GM21515 (cell line): ENCODE results near the gene SNX13.

Experiments used
- ATAC-seq: cut with Tn5 transposase; IDR thresholded peaks from one replicate; pipeline ENCODE4 v1.9.1; 2021; ENCODE audit not compliant: unreplicated experiment

SNX13 gene

GRCh38 chr7:17940302-17940883 lies at the start of gene SNX13:
Gene SNX13 (minus strand): TSS chr7:17940494. CDS start chr7:17940295, 199 bp downstream.
- peak; percentile 95 for ATAC-seq

- no peak for ATAC-seq
Observed at GRCh38 chr7:17989546-17989945, 49.3 kb upstream of the SNX13 start.

- ATAC-seq, result no peak
Observed at GRCh38 chr7:17988858-17989257, 48.6 kb upstream of the SNX13 start.

GRCh38 chr7:17988141-17988540 lies 47.8 kb upstream of the SNX13 start:
- no peak for ATAC-seq

DNA sequence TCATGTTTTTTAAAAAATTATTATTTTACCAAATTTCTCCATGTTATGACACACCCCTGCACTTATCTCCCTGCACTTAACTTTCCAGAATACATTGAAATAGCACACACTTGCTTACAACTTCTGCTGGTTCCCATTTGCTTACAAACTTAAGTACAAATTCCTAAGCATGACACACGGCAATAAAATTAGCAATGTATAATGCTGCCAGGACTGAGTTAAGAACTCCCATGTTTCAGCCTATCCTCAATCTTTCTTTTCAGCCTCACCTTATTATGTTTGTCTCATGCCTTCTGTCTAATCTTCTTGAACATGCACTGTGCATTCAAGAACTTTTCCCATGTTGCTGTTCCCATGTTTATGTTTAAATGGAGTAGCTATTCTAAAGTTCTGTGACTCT lies 46.6 kb upstream of the SNX13 start:
- ATAC-seq, result no peak

DNA sequence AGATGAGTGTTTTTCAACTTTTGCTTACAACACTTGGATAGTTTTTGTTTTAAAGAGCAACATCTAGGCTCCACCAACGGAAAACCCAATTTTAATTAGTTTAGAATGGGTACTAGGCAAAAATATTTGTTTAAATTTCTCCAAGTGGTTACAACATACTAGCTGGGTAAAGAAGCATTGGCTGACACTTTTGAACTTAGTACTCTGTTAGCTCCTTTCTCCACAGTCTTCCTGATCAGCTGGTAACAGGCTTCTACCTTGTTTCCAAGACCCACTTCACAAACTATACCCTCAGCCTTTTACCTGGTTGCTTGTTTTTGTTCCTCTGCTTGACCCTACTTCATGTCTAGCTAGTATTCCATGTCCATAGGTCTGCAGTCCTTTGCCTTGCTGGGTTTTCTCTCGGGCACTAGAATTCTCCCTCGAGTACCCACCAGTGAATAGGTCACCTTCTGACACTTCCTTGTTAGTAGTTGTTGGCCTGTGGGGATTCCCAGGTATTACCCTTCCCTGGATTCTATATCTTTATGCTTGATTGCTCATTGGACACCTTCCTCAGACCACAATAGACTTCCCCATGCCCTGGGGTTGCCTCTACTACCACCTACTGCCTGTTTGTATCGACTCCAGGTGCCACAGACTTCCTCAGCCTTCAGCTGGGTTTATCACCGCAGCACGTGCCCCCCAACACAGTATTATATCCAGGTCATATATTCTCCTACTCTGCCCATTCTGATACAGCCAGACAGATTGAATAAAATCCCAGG lies 45.4 kb upstream of the SNX13 start:
- ATAC-seq, result no peak

DNA sequence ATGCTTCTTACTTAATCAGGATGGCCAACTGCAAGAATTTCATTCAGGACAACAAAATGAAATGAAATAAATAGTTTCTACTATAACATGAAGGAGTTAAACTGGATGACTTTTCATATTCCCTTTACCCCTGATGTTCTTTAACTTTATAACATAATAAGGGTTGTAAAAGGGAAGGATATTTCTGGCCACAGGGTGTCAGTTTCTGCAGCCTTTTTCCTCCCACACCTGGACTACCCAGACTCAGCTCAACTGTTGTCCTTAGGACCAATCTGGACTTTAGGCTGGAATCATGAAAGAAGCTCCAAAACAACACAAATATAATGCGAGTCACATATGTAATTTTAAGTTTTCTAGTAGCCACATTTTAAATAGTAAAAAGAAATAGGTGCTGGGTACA lies 44.0 kb upstream of the SNX13 start:
- ATAC-seq, result no peak

- ATAC-seq, result no peak
Observed at GRCh38 chr7:17983221-17984062, 43.1 kb upstream of the SNX13 start.

- ATAC-seq, result no peak
Observed at GRCh38 chr7:17976952-17977351, 36.7 kb upstream of the SNX13 start.

GRCh38 chr7:17971411-17971810 lies 31.1 kb upstream of the SNX13 start:
- no peak for ATAC-seq

- no peak for ATAC-seq
Observed at GRCh38 chr7:17968791-17969715, 28.8 kb upstream of the SNX13 start.

DNA sequence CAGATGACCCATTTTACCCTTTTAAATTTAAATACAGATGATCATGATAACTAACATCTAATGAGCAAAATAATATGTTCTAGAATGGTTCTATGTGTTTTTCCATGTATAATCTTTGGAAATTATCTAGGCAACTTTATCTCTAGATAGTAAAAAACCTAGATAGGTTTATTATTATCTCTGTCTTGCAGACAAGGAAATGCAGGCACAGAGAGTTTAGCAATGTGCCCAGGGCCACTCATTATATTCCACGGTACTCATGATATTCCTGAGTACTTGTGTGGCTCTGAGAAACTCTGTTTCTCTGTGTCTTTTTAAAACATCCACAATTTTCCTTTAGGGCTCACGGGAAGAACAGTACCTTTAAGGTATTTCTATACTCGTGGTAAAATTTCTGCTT lies 26.4 kb upstream of the SNX13 start:
- no peak for ATAC-seq

- ATAC-seq, result no peak
Observed at GRCh38 chr7:17965603-17966002, 25.3 kb upstream of the SNX13 start.

- ATAC-seq, result no peak
Observed at GRCh38 chr7:17963281-17963680, 23.0 kb upstream of the SNX13 start.

DNA sequence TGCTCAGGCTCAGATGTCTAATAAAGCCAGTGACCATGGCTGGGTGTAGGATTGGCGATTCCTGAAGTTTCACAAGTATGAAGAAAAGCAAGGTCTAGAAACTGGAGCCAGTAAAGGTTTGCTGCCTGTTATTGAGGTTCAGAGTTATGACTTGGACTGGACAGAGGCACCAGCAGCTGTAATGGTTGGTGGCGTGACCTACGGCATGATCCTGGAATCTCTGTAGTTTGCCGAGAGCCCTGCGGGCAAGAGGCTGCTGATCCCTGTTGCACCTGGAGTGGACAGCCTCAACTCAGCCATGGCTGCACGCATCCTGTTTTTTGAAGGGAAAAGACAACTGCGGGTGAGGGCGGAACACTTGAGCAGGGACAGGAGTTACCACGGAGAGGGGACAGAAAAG lies 22.4 kb upstream of the SNX13 start:
- ATAC-seq, result no peak

- no peak for ATAC-seq
Observed at GRCh38 chr7:17957871-17958270, 17.6 kb upstream of the SNX13 start.

DNA sequence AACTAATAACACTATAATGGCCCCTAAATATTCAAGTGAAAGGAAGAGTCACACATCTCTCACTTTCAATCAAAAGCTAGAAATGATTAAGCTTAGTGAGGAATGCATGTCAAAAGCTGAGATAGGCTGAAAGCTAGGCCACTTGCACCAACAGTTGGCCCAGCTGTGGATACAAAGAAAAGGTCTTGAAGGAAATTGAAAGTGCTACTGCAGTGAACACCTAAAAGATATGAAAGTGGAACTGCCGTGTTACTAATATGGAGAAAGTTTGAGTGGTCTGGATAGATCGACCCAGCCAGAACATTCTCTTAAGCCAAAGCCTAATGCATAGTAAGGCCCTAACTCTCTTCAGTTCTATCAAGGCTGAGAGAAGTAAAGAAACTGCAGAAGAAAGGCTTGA lies 12.1 kb upstream of the SNX13 start:
- ATAC-seq, result peak; percentile 100

DNA sequence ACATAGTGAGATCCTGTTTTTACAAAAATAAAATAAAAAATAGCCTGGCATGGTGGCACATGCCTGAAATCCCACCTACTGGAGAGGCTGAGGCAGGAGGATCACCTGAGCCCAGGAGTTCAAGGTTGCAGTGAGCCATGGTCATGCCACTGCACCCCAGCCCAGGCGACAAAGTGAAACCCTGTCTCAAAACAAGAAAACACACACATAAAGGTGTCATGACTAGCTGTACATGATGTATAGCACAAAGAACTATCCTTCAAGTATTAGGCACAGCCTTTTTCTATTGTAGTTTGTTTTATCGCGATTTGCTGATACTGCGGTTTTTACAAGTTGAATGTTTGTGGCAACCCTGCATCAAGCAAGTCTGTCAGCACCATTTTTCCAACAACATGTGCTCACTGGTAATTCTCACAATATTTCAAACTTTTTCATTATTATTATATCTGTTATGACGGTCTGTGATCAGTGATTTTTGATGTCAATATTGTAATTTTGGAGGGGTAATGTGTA lies 11.5 kb upstream of the SNX13 start:
- ATAC-seq, result no peak

DNA sequence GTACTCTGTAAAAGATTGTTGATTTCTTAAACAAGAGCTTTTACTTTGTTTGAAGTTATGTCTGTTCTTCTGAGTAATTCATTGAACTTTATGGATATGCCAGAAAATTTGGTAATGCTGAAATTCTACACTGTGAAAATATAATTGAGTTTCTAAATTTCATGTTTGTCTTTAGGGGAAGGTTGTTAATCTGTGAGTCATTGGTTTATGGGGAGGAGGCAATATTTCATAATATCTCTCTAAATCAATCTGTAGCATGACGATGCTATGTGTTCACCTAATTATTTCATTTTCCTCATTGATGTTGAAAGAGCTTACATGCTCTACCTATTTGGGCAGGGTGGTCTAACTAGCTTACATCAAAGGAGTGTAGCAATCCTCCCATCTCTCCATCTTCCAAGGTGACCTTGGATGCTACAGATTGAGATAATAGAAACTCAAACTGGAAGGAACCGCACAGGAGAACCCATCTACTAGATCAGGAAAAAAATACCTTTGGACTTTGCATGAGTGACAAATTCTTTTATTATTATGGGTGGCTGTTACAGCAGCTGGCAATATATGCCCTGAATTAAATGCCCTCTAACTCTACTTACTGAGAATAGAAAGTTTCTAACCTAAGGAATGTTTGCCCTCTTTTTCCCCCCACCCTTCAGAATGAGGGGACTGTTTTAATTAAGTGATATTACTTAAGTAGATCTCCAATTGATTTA lies 8.4 kb upstream of the SNX13 start:
- ATAC-seq, result no peak

GRCh38 chr7:17947620-17948019 lies 7.3 kb upstream of the SNX13 start:
- no peak for ATAC-seq
